CD4-positive, alpha-beta T cell treated with Interleukin-21 for 1 hour (primary cell): Measurements from ENCODE around the gene PTPN9.
"Not testable (repeated sequence)": the region's sequence is repeated elsewhere in the genome, so short reads cannot be mapped to it uniquely, and the experiment has no call there.

Experiments used
- DNase-seq: peaks from one replicate; pipeline ENCODE4 v3.0.0-alpha.2; 2020

Gene PTPN9

DNA sequence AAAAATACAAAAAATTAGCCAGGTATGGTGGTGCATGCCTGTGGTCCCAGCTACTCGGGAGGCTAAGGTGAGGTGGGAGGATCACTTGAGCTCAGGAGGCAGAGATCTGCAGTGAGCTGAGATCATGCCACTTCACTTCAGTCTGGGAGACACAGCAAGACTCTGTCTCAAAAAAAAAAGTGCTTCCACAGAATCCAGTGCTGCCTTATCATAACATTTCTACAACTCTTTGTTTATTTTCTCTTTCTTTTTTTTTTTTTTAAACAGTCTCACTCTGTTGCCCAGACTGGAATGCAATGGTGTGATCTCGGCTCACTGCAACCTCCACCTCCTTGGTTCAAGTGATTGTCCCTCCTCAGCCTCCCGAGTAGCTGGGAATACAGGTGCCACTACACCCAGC, 53.4 kb downstream of the PTPN9 start:
- DNase-seq, result not testable (repeated sequence)

DNA sequence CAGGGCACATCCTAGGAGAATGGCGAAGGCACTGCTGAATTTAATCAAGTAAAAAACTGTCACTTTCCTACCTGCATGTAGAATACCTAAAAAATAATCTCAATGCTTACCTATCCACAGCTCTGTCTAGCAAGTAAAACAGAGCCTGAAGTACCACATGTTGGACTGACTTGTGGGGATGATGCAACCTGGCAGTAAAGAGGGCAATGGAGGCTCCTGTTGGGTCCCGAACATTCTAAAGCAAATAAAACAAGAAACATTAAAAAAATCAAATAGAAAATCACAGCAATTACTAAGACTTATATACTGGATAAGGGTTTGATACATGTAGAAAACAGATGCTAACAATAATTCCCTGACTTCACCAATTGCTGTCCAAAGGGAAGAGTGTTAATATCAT, 56.1 kb downstream of the PTPN9 start:
- no peak for DNase-seq

DNA sequence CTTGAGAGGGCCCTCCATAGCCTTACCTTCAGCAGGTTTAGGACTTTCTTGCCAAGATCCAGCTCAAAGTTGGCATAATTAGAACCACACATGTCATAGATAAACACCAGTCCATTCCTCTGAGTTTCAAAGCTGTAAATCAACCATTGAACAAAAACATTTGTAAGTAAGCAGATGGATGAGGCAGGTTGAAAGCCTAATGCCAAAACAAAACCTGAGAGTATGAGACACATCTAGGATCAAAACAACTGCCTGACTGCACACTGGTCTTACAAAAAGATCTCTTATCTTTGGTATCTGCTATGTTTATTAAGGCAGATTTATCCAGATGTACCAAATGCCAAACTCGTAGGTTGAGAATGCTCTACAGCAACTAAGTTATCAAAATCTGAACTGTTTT, 61.9 kb downstream of the PTPN9 start:
- no peak for DNase-seq

DNA sequence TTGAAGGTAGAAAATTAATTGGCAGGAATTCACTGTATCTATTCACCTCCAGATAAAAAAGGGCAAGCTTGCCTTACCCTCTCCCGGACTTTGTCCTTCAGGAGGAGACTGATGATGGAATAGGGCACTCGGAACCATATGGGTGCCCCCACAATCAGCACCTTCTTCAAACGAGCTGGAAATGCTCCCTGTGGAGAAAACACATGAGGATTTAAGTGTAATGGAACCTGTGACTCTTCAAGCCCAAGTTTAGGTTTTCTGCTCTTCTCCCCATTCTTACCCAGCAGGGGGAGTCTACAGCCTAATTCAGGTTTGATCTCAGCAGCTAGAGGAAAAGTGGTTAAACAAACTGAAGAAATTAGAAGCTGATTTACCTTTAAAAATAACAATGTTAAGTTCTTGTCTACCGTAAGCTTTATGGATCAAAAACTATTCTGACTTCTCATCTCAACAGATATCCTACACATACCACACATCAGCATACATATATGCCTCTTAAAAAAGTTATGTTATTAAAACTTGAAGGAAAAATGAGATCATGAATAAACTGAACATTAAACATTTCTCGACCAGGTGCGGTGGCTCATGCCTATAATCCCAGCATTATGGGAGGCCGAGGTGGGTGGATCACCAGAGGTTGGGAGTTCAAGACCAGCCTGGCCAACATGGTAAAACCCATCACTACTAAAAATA, 70.1 kb downstream of the PTPN9 start:
- DNase-seq, result peak; percentile 64

DNA sequence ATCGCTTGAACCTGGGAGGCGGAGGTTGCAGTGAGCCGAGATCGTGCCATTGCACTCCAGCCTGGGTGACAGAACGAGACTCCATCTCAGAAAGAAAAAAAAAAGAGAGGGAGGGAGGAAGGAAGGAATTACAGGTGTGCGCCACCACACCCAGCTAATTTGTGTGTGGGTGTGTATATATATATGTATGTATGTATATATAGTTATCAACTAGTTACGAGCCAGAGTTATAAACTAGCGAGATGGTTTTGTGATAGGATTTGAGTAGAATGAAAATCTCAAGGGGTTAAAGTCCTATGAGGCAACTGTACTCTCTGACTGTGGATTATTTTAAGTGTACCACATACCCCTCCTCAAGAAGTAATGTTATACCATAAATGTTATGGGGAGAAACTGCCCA, 76.8 kb downstream of the PTPN9 start:
- no peak for DNase-seq

DNA sequence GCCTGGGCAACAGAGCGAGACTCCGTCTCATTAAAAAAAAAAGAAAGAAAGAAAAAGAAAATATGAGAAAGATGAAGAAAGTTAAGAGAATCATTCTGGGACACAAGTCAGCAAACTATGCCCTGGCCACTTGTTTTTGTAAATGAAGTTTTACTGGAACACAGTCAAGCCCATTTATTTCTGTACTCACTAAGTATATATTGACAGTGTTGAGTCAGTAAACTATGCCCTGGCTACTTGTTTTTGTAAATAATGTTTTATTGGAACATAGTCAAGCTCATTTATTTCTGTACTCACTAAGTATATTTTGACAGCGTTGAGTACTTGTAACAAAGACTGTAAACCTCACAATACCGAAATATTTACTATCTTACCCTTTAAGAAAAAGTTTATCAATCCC, 85.4 kb downstream of the PTPN9 start:
- no peak for DNase-seq

DNA sequence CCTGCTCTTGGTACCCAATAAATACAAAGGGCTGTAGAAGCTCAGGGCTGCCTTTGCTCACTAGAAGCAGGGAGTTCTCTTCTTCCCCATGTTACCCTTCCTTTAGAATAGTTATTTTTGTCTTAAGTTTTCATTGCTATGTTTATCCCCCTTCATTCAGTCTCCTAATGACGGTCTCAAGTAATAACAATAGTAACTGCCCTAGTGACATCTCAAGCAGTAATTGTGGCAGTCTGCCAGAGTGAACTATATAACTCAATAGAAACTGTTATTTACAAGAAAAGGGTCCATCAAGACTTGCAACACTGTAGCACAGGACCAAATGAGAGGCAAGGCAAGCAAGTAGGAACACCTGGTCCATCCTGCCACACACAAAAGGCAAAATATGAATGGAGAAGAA, 95.2 kb downstream of the PTPN9 start:
- no peak for DNase-seq

DNA sequence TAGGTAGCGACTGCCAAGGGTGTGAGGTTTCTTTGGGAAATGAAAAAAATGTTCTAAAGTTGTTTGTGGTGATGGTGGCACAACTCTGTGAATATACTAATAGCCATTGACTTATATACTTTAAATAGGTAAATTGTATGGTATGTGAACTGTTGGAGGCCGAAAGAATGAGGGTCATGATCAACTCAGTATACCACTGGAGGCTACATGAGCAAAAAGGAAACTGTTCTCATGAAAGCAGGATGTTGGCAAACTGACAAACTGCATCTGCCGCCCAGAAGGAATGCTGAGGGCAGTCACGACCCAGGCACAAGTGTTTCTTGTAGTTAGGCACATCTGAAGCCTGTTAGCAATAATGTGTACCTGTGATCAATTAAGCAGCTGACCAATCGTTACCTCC, 95.6 kb downstream of the PTPN9 start:
- not testable (repeated sequence) for DNase-seq

DNA sequence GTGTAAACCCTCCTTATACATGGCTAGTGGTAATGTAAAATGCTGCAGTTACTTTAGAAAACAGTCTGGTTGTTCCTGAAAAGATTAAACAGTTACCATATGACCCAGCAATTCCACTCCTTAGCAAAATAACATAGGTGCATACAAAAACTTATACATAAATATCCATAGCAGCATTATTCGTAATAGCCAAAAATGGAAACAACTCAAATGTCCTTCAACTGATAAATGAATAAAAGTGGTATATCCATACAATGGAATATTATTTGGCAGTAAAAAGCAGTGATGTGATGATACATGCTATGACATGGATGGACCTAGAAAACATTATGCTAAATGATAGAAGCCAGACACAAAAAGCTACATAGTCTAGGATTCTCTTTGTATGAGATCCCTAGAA, 96.0 kb downstream of the PTPN9 start:
- no peak for DNase-seq

DNA sequence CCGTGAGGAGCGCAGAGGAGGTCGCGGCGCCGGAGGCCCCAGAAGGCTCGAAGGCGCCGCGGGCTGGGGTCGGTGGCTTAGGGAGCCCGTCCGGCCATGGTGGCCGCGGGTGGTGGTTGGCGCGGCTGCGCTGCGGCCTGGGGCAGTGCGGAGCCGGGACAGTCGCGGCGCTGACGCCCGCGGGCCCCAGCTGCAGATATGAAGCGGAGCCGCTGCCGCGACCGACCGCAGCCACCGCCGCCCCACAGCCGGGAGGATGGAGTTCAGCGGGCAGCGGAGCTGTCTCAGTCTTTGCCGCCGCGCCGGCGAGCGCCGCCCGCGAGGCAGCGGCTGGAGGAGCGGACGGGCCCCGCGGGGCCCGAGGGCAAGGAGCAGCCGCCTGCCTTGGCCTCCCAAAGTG, 98.7 kb downstream of the PTPN9 start:
- not testable (repeated sequence) for DNase-seq

DNA sequence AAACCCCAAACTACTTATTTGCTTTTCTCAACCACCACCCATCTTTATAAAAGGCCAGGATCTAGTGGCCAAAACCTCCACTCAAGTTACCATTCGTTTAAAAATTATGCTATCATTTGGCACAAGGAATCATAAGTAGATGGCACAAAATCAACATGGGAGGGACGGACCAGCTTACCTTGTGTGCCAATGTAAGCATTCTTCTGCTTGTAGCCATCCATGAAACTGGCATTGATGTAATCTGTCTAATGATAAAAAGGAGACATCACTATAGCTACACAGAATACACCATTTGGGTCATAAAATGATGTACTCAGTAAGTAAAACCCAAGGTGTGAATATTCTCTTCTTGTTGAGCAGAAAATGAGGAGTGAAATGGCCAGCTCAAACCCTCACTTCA, 99.4 kb downstream of the PTPN9 start:
- no peak for DNase-seq

DNA sequence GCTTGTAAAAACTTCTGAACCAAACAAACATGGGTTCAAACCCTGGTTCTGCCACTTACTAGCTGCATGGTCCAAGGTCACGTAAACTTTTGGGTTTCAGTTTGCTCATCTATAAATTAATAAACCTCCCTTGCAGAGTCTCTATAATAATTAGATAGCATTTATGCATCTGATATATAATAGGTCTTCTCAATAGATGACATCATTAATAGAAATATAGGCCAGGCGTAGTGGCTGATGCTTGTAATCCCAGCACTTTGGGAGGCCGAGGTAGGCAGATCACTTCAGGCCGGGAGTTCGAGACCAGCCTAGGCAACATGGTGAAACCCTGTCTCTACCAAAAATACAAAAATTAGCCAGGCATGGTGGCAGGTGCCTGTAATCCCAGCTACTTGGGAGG, 102.0 kb downstream of the PTPN9 start:
- DNase-seq, result not testable (repeated sequence)

DNA sequence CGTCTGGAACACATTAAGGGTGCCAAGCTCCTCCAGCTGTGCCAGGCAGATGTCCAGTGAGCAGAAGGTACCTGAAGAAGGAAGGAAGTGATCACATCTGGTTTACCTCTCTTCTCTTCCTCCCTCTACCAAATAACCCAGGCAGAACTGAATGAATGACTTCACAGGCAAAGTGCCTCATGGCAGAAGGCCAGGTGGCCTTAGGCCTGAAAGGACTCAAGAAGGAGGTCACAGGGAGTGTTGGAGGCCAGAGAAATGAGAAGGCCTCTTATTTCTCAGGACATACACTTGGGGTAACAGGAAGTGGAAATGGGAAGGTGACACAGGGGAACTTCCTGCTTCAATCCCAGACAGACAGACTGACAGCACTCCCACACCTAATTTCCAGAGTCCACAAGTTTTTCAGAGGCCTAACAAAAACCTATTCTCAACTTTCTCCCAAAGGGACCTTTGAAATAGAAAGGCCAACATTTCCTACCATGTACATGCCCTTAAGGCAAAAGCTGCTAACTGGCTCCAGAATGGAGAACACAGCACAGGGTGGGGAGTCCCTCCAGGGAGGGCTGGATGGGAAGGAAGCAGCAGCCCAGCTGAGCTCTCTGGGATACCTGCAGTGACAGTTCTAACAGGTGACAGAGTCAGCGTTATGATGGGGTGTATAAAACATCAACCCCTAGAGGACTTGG, 110.1 kb downstream of the PTPN9 start:
- DNase-seq, result no peak

DNA sequence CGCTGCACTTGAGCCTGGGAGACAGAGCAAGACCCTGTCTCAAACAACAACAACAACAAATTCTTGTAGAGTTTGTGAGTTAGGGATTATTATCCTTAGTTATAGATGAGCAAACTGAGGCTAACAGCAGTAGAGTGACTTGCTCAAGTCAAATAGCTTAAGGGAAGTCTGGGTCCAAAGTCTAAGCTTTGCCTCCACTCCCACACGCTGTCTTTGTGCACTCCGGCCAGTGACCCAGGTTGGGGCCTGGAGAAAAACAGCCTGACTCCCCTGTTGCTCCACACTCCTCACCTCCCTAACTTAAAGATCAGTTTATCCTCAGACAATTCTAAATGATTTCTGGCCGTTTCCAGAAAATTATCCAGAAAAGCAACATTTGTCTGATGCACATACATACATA, 118.5 kb downstream of the PTPN9 start:
- DNase-seq, result no peak

DNA sequence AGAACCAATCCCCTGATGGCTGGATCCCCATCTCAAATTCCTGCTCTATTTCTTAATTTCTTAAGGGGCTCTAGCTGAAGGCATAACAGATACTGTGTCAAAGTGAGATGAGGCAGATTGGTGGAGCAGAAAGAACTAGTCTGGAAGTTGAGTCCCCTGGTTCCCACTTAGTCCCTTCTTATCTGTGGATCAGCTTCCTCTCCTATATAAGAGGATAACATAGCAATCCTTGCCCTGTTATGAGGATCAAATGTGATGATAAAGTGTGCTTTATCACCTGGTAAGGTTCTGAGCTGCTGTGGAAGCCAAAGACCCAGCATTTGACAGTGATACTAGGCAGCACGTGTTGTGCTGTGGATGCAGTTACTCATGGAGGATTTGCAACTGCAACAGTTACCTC, 119.5 kb downstream of the PTPN9 start:
- no peak for DNase-seq

DNA sequence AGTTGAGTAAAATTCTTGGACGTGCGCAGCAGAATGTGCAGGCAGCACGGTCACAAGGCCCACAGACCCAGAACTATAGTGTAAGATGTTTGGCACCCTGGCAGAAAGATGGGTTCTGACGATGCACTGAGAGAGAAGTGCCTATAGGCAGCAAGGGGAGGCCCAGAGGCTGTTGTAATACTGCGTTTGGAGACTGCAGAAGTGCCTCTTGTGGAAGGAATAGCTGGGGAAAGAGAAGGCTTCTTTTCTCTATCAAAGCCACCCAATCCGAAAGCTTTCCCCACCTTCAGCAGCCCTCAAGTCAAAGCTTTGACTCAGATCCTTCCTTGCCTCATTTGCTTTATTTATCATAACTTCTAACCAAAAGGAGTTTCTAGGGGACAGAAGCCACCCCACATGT, 122.4 kb downstream of the PTPN9 start:
- no peak for DNase-seq

DNA sequence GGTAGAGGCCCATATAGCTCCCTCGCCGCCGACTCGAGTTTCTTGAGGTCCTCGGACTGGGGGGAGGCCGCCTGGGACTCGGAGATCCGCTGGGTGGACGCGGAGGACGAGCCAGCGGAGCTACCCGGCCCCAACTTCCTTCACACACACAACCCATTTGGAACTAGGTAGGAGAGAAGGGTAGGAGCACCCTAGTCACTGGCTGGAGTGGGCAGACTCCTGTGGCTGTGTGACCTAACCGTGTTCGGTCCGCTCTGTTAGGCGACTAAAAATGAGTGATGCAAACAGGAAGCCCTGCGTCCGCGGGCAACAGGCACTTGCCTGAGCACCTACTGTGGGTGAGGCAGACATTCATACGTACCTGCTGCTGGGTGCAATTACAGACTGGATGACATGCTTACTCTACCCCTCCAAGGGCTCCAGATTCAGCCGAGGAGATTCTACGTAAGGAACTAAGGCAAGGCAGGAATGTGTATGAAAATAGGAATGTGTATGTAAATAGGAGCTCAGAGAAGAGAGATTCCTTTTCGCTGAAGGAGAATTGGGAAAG, 123.1 kb downstream of the PTPN9 start:
- DNase-seq, result peak; percentile 63

DNA sequence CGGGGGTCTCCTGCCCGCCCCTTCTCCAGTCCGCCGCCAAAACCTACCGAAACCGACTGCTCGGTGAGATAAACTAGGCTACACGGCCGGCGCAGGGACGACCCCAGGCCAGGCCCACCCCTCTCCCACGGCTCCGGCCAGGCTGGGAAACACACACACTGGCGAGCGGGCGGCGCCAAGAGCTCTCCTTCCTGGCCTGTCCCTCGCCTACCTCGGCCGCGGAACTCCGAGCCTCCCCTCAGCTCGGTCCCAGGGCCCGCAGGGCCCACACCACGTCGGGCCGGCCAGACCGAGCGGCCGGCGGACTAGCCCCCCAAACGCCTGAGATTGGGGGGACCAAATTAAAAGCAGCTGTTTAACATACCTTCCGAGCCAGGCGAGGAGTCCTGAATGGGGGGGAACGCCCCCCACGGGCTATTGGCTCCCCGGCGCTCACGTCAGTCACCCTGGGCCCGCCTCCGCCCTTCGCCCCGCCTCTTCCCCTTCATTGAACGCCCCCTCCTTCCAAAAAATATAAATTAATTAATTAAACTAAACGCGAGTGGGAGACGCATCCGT, 123.6 kb downstream of the PTPN9 start:
- DNase-seq, result peak; percentile 88

DNA sequence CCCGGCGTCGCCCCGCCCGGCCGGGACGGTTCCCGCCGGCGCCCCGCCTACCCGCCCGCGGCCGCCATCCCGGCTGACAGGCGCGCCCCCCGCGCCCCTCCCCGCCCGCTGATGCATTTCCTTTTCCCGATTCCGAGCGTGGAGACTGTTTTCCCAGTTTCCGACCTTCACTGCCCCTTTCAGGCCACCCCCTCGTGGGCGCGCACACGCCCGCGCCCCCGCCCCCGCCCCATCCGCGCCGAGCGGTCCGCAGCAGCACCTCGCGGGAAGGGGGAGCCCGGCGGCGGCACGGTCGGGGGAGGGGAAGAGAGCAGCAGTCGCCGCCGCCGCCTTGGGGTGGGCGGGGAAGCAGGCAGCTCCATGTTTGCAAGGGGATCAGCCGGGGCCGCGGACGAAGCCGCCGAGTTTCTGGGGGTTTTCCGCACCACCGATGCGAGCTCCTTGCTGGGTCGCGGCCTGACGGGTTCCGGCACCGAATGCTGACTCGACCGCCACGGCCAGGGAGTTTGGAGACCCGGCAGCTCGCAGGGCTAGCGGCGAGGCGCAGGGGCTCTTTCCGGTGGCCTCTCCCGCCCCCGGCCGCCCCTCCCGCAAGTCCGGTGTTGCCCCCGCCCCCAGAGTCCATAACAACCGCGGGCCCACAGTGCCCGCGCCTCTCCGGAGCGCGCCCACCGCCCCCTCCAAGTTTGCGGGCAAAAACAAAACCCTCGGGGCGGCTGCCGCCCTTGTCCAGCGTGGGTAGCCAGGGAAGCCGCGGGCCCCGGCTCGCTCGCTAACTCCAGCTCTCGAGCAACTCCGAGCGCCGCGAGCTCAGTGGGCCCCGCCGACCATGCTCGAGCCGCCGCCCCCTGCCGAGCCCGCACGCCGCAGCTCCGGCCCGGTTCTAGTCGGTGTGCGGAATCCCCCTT, 124.4 kb downstream of the PTPN9 start:
- DNase-seq, result peak; percentile 85

DNA sequence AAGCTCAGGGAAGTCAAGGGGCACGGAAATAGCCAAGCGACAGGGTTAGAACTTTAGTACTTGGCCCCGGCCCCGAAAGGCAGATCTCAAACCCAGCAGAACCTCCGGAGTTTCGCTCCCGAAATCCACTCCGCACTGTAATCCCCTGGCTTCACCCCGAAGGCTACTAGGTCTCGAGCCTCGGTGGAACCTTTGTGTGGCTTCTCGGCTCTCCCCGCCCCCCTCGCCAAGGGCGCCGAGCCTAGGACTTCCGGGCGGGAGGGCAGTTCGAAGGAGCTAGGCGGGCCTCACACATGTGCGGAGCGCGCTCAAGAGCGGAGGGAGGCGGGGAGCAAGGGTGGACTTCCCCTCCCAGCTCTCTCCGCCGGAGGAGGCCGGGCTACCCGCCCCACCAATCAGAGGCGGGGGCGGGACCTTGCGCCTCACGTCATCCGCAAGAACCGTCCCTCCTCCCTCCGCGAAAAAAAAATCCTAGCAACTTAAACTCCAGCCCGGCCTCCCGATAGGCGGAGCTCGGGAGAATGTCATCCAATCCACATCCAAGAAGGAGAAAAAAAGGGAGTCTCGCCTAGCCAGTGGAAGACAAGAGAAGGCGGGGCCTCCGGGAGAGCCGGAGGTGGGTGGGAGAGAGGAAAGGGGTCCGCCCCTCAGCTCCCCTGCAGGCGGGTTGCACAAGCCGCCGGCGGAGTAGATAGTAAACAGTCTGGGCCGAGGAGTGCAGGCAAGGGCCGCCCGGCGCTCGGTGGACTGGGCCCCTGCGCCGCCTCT, 125.2 kb downstream of the PTPN9 start:
- DNase-seq, result peak; percentile 99

DNA sequence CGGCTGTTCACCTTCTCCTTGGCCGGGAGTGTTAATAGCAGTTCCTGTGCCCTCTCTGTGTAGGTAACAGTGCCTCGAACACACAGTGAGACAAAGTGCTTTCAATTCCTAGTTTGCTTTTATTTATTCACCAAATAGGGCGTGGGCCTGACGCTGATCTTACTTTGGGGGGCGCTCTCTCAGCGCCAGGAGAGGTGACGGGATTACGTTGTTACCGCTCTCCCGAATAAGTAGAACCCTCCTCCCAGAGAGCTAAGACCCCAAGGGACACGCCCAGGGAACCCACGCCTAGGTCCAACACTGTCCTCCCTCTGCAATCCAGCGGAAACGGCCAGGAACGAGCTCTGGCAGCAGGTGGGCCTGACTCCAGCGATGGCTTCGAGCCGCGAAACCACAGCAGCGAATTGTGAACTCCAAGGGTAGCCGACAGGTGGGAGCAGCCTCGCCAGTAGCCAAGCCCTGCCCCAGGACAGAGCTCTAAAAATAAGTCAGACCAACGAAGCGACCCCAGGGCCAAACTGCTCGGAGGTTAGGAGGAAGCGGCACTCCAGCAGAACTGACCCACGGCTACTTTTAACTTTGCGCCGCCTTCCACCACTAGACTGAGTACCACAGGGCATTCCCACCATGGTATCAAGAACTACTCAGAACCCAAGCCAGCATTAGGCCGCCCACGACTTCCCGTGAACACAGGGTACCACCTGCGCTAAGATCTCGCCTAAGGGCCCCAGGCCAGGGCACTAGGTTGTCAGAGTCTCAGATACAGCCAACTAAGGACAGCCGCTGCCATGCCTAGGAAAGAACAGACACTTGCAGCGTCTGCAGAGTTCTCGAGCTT, 126.0 kb downstream of the PTPN9 start:
- peak; percentile 52 for DNase-seq
